K562 (cell line): ENCODE results near the gene HNRNPA3. TPM values are rescaled to one million over a fixed set of nuclear protein-coding genes. Genes with fewer than 3 reads are reported as not detected.
A peak's percentile ranks its signal among the peaks of the same experiment; 100 is the strongest.

Source experiments
- CBX3 ChIP-seq, 2 experiments: IDR thresholded peaks; 1 replicate in 1 of 2; 2 replicates in 1 of 2; pipeline ENCODE4 v1.6.1; 2012; ENCODE audit warnings: inconsistent platforms in 2 of 2, low read length in 2 of 2, borderline replicate concordance in 1 of 2, control low read depth in 1 of 2
- ELF4 ChIP-seq: fragments of 450-650 bp; formaldehyde crosslinking; IDR thresholded peaks from 2 replicates; pipeline ENCODE4 v1.4.0; 2022; ENCODE audit warnings: missing genetic modification characterization
- ETV6 ChIP-seq, 3 experiments: fragments of 150-350 bp in 1 of 3; sonication (generic) in 1 of 3; formaldehyde crosslinking in 1 of 3; IDR thresholded peaks; 2 replicates each; pipeline versions ENCODE4 v1.6.1 to v1.8.0; 2014 to 2022; ENCODE audit warnings: borderline replicate concordance in 2 of 3, low read depth in 2 of 3, antibody characterized with exemption in 1 of 3, low read length in 1 of 3, mild to moderate bottlenecking in 1 of 3, missing genetic modification reagents in 1 of 3
- FOXA3 ChIP-seq, 2 experiments: fragments of 450-650 bp in 1 of 2; sonication (generic) in 1 of 2; formaldehyde crosslinking; IDR thresholded peaks in 1 of 2; conservative IDR thresholded peaks in 1 of 2; 2 replicates each; pipeline versions ENCODE4 v1.4.0 to v1.8.0; 2020 to 2022; ENCODE audit warnings: mild to moderate bottlenecking in 2 of 2, missing genetic modification reagents in 1 of 2
- GATAD2B ChIP-seq: fragments of 450-650 bp; IDR thresholded peaks from 2 replicates; pipeline ENCODE4 v1.6.1; 2017; ENCODE audit warnings: mild to moderate bottlenecking, borderline replicate concordance
- HNRNPL ChIP-seq: fragments of 200-400 bp; formaldehyde crosslinking; IDR thresholded peaks from 2 replicates; pipeline ENCODE4 v1.6.1; 2017; ENCODE audit warnings: low read depth, mild to moderate bottlenecking, low read length
- IRF1 ChIP-seq: sonication (generic); formaldehyde crosslinking; IDR thresholded peaks from 2 replicates; pipeline ENCODE4 v1.8.0; 2022; ENCODE audit warnings: missing genetic modification reagents, mild to moderate bottlenecking, borderline replicate concordance
- NCOR1 ChIP-seq: fragments of 450-650 bp; IDR thresholded peaks from 2 replicates; pipeline ENCODE4 v1.6.1; 2016; ENCODE audit warnings: mild to moderate bottlenecking, moderate library complexity
- PCBP1 ChIP-seq: fragments of 200-400 bp; formaldehyde crosslinking; IDR thresholded peaks from 2 replicates; pipeline ENCODE4 v1.6.1; 2018; ENCODE audit warnings: mild to moderate bottlenecking, low read depth, low read length; ENCODE audit not compliant: poor library complexity, severe bottlenecking
- PREB ChIP-seq: sonication (generic); formaldehyde crosslinking; IDR thresholded peaks from 2 replicates; pipeline ENCODE4 v1.8.1; 2023; ENCODE audit warnings: mild to moderate bottlenecking, missing genetic modification reagents
- RREB1 ChIP-seq: fragments of 250-450 bp; sonication (Bioruptor Pico); IDR thresholded peaks from 2 replicates; pipeline ENCODE4 v1.4.0; 2020
- ZNF263 ChIP-seq: sonication (generic); formaldehyde crosslinking; IDR thresholded peaks from 2 replicates; pipeline ENCODE4 v1.8.0; 2022; ENCODE audit warnings: mild to moderate bottlenecking, missing genetic modification reagents, borderline replicate concordance
- ZNF57 ChIP-seq: fragments of 450-650 bp; formaldehyde crosslinking; IDR thresholded peaks from 2 replicates; pipeline ENCODE4 v1.4.0; 2020; ENCODE audit warnings: mild to moderate bottlenecking, moderate library complexity
- ZNF707 ChIP-seq: fragments of 250-450 bp; sonication (Bioruptor Pico); conservative IDR thresholded peaks from 2 replicates; pipeline ENCODE4 v1.8.0; 2022; ENCODE audit warnings: inconsistent platforms, mild to moderate bottlenecking, moderate library complexity
- polyA plus RNA-seq, 8 experiments: library from polyadenylated mRNA; depleted of rRNA in 4 of 8; stranded (reverse) in 5 of 8; unstranded in 3 of 8; fragments of >200 nt; fragmentation: Nextera tagmentation in 2 of 8; fragmentation: Illumina TruSeq in 1 of 8; extraction: Ambion mirVana in 2 of 8; extraction: Trizol in 1 of 8; gene quantifications; 2 replicates each; pipeline versions ENCODE4 v1.2.1 to v1.2.3, GENCODE V29; 2011 to 2014; ENCODE audit warnings: inconsistent platforms in 1 of 8, missing spikeins in 1 of 8
- total RNA-seq, 7 experiments: library from RNA; depleted of rRNA in 6 of 7; stranded (reverse); fragments of >200 nt in 6 of 7; fragmentation: Illumina TruSeq in 2 of 7; extraction: Trizol in 2 of 7; gene quantifications; 2 replicates each; pipeline versions ENCODE4 v1.2.1 to v1.2.3, GENCODE V29; 2011 to 2021; ENCODE audit warnings: low replicate concordance in 1 of 7
- TF ChIP-seq, protein P1 (sequence below), 2 experiments: fragments of 450-650 bp in 1 of 2; sonication (generic) in 1 of 2; formaldehyde crosslinking in 1 of 2; IDR thresholded peaks in 1 of 2; conservative IDR thresholded peaks in 1 of 2; 2 replicates each; pipeline versions ENCODE4 v1.6.1 to v1.8.1; 2016 to 2023; ENCODE audit warnings: mild to moderate bottlenecking in 2 of 2, moderate library complexity in 2 of 2, inconsistent platforms in 1 of 2, missing genetic modification reagents in 1 of 2

Gene HNRNPA3
- total and polyA plus RNA-seq, 9 of the 15 experiments (the other 6 are each of a cell fraction or from before 2014, with no cell fraction given), result 72.8 to 428 (median 192) TPM

GRCh38 chr2:177264693-177265587 lies 52.3 kb downstream of the HNRNPA3 start, which contains the start of gene NFE2L2 (continued):
- 0 out of 2 replicates have a peak, but pooled peaks have one; percentile 66 for TF ChIP-seq RREB1 (CRISPR knock-in tag)
- TF ChIP-seq HNRNPL, result no peak
- peak; percentile 65; the same call in 1 of the 2 replicates for TF ChIP-seq ELF4 (CRISPR knock-in tag)
- peak in 1 of 2 experiments; percentile 31; a peak in 1 of 3 replicates for TF ChIP-seq CBX3 (IDR thresholded peaks at IDR 0.05; ENCODE audit: borderline replicate concordance in 1 of 2, low read length in 2 of 2)
- peak; percentile 59; the same call in 1 of the 2 replicates for TF ChIP-seq ZNF263 (CRISPR knock-in tag)
- peak; percentile 90; the same call in 1 of the 2 replicates for TF ChIP-seq PREB (CRISPR knock-in tag)
- peak in 1 of 2 experiments; percentile 40; a peak in 2 of 4 replicates for TF ChIP-seq ETV6 (IDR thresholded peaks at IDR 0.05; ENCODE audit: borderline replicate concordance in 1 of 2, low read depth in 2 of 2, low read length in 1 of 2)
- no peak; the same call in 1 of the 2 replicates for TF ChIP-seq ETV6 (CRISPR knock-in tag; IDR thresholded peaks at IDR 0.05; ENCODE audit: borderline replicate concordance)
- TF ChIP-seq GATAD2B, result peak; percentile 87
- TF ChIP-seq PCBP1, result peak; percentile 28
- TF ChIP-seq FOXA3 (CRISPR knock-in tag; conservative IDR thresholded peaks at IDR 0.05 in 1 of 2, IDR thresholded peaks at IDR 0.05 in 1 of 2), result peak in 1 of 2 experiments; percentile 73; a peak in 2 of 4 replicates
- peak; percentile 88 for TF ChIP-seq NCOR1
- TF ChIP-seq ZNF707 (CRISPR knock-in tag), result no peak
- TF ChIP-seq IRF1, result no peak; the same call in 1 of the 2 replicates
- TF ChIP-seq, protein P1, sequence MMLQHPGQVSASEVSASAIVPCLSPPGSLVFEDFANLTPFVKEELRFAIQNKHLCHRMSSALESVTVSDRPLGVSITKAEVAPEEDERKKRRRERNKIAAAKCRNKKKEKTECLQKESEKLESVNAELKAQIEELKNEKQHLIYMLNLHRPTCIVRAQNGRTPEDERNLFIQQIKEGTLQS (IDR thresholded peaks at IDR 0.05), result peak; percentile 98
- TF ChIP-seq, protein P1 (CRISPR knock-in tag; conservative IDR thresholded peaks at IDR 0.05), result peak; percentile 88
- peak; percentile 90 for TF ChIP-seq ZNF57 (CRISPR knock-in tag)
